ENCODE results near the gene DPP6.

DNA sequence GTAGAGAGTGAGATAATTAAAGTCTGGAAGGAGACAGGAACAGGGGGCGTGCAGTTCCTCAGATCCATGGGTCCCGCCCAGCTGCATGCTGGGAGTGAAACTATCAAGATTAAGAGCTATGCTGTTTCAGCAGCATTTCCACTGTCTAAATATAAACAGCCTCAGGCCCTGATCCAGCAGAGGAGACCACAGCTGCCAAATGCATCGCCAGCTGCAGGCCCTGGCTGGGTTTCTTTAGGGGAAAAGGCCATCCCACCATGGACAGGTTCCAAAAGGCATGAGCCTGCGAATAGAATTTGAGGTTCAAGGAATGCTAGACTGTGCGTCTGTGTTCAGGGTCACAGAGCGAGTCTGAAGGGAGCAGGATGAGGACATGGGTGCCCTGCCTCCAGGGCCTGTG, 539.3 kb downstream of the DPP6 start:
- TF ChIP-seq, protein P1, sequence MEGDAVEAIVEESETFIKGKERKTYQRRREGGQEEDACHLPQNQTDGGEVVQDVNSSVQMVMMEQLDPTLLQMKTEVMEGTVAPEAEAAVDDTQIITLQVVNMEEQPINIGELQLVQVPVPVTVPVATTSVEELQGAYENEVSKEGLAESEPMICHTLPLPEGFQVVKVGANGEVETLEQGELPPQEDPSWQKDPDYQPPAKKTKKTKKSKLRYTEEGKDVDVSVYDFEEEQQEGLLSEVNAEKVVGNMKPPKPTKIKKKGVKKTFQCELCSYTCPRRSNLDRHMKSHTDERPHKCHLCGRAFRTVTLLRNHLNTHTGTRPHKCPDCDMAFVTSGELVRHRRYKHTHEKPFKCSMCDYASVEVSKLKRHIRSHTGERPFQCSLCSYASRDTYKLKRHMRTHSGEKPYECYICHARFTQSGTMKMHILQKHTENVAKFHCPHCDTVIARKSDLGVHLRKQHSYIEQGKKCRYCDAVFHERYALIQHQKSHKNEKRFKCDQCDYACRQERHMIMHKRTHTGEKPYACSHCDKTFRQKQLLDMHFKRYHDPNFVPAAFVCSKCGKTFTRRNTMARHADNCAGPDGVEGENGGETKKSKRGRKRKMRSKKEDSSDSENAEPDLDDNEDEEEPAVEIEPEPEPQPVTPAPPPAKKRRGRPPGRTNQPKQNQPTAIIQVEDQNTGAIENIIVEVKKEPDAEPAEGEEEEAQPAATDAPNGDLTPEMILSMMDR (IDR thresholded peaks at IDR 0.05) = no peak
- no peak for TF ChIP-seq EP300 (IDR thresholded peaks at IDR 0.05)
- no peak for TF ChIP-seq POLR2AphosphoS5 (IDR thresholded peaks at IDR 0.05)
- TF ChIP-seq POLR2A (IDR thresholded peaks at IDR 0.05; ENCODE audit: low read depth) = no peak
